IMR-90 (cell line): ENCODE results near the gene VDAC1. TPM values are rescaled to one million over a fixed set of nuclear protein-coding genes. Genes with fewer than 3 reads are reported as not detected.

ENCODE experiments used
- ATAC-seq: fragments of 200-7000 bp; cut with Tn5 transposase; 2 replicates; pipeline ENCODE4 v1.9.1; 2020; ENCODE audit warnings: low read depth, mild to moderate bottlenecking, moderate library complexity
- BruUV-seq: library from RNA; stranded (reverse); fragments of 400-500 nt; replicated peaks from 2 replicates; lab custom pipeline; 2021; lab: Mats Ljungman, UMichigan
- CTCF ChIA-PET: fragments of 300-600 bp; formaldehyde crosslinking; extraction: SDS; loops from one replicate; lab custom pipeline; 2021; ENCODE audit warnings: antibody characterized with exemption; lab: Yijun Ruan, JAX
- POLR2A ChIA-PET: fragments of 300-600 bp; sonication (Branson Sonifier 250); formaldehyde crosslinking; loops from one replicate; lab custom pipeline; 2022; ENCODE audit warnings: antibody characterized with exemption; ENCODE audit not compliant: unreplicated experiment; lab: Charles Lee
- DNase-seq: peaks from one replicate; pipeline ENCODE4 v3.0.0; 2013
- H2AFZ ChIP-seq: replicated peaks from 2 replicates; pipeline ENCODE3; 2013; ENCODE audit warnings: low read length, mild to moderate bottlenecking; ENCODE audit not compliant: poor library complexity
- H2AK5ac ChIP-seq: 2 replicates; pipeline ENCODE4 v1.6.1; 2013; ENCODE audit warnings: low read depth, low read length, inconsistent platforms
- H2AK9ac ChIP-seq: replicated peaks from 2 replicates; pipeline ENCODE3; 2013; ENCODE audit warnings: mild to moderate bottlenecking, low read depth, low read length, moderate library complexity; ENCODE audit not compliant: poor library complexity
- H2BK120ac ChIP-seq: 2 replicates; pipeline ENCODE4 v1.6.1; 2013; ENCODE audit warnings: low read depth, low read length, inconsistent platforms
- H2BK15ac ChIP-seq: 3 replicates; pipeline ENCODE4 v1.6.1; 2013; ENCODE audit warnings: low read depth, low read length, inconsistent platforms
- H2BK20ac ChIP-seq: 2 replicates; pipeline ENCODE4 v1.6.1; 2013; ENCODE audit warnings: low read depth, mild to moderate bottlenecking, inconsistent platforms, low read length, moderate library complexity
- H2BK5ac ChIP-seq: 2 replicates; pipeline ENCODE4 v1.6.1; 2013; ENCODE audit warnings: mild to moderate bottlenecking, low read depth, low read length, inconsistent platforms; ENCODE audit not compliant: poor library complexity, severe bottlenecking
- H3K14ac ChIP-seq: replicated peaks from 2 replicates; pipeline ENCODE4 v1.6.1; 2013; ENCODE audit warnings: low read depth, low read length, inconsistent platforms
- H3K18ac ChIP-seq: 2 replicates; pipeline ENCODE4 v1.6.1; 2013; ENCODE audit warnings: low read depth, low read length, control low read depth
- H3K23ac ChIP-seq: 2 replicates; pipeline ENCODE4 v1.6.1; 2013; ENCODE audit warnings: low read depth, low read length, inconsistent platforms
- H3K27ac ChIP-seq: 2 replicates; pipeline ENCODE4 v1.5.1; 2013; ENCODE audit warnings: mild to moderate bottlenecking, control low read depth, low read length; ENCODE audit not compliant: insufficient read depth
- H3K27me3 ChIP-seq: 2 replicates; pipeline ENCODE4 v1.6.1; 2013; ENCODE audit warnings: low read length; ENCODE audit not compliant: control insufficient read depth, insufficient read depth
- H3K36me3 ChIP-seq: 2 replicates; pipeline ENCODE4 v1.6.1; 2013; ENCODE audit warnings: low read length, mixed read lengths; ENCODE audit not compliant: control insufficient read depth, insufficient read depth
- H3K4ac ChIP-seq: 2 replicates; pipeline ENCODE4 v1.6.1; 2013; ENCODE audit warnings: low read depth, low read length, inconsistent platforms
- H3K4me1 ChIP-seq: 2 replicates; pipeline ENCODE4 v1.6.1; 2013; ENCODE audit warnings: low read length, mixed read lengths; ENCODE audit not compliant: control insufficient read depth, insufficient read depth
- H3K4me2 ChIP-seq: 2 replicates; pipeline ENCODE4 v1.6.1; 2013; ENCODE audit warnings: low read depth, mild to moderate bottlenecking, control low read depth, low read length, moderate library complexity
- H3K4me3 ChIP-seq: 2 replicates; pipeline ENCODE4 v1.5.1; 2013; ENCODE audit warnings: low read depth, mild to moderate bottlenecking, control low read depth, low read length, moderate library complexity; ENCODE audit not compliant: insufficient read depth
- H3K56ac ChIP-seq: 2 replicates; pipeline ENCODE4 v1.6.1; 2013; ENCODE audit warnings: low read length, inconsistent platforms; ENCODE audit not compliant: insufficient read depth; ENCODE audit errors: extremely low read depth
- H3K79me1 ChIP-seq, 2 experiments: 2 replicates each; pipeline ENCODE4 v1.6.1; 2013; ENCODE audit warnings: low read length in 2 of 2, inconsistent platforms in 1 of 2, low read depth in 1 of 2
- H3K9ac ChIP-seq: 2 replicates; pipeline ENCODE4 v1.6.1; 2013; ENCODE audit warnings: low read depth, low read length, control low read depth
- H3K9me1 ChIP-seq: 2 replicates; pipeline ENCODE4 v1.6.1; 2013; ENCODE audit warnings: low read length, inconsistent platforms; ENCODE audit not compliant: insufficient read depth
- H3K9me3 ChIP-seq: 2 replicates; pipeline ENCODE4 v1.6.1; 2013; ENCODE audit warnings: low read length; ENCODE audit not compliant: control insufficient read depth, insufficient read depth
- H4K20me1 ChIP-seq: 2 replicates; pipeline ENCODE4 v1.6.1; 2013; ENCODE audit warnings: low read length, inconsistent platforms; ENCODE audit not compliant: insufficient read depth
- H4K5ac ChIP-seq: 2 replicates; pipeline ENCODE4 v1.6.1; 2013; ENCODE audit warnings: mild to moderate bottlenecking, low read depth, low read length, control low read depth
- H4K8ac ChIP-seq, 2 experiments: 2 replicates each; pipeline ENCODE4 v1.6.1; 2013; ENCODE audit warnings: low read depth in 2 of 2, low read length in 2 of 2, control low read depth in 1 of 2, inconsistent platforms in 1 of 2
- H4K91ac ChIP-seq: 2 replicates; pipeline ENCODE4 v1.6.1; 2013; ENCODE audit warnings: low read depth, low read length, inconsistent platforms; ENCODE audit not compliant: insufficient read depth
- BHLHE40 ChIP-seq: fragments of 150-350 bp; IDR thresholded peaks from 2 replicates; pipeline ENCODE4 v1.6.1; 2016; ENCODE audit warnings: mild to moderate bottlenecking, low read depth, low read length
- CHD1 ChIP-seq: IDR thresholded peaks from 2 replicates; pipeline ENCODE4 v1.6.1; 2012; ENCODE audit warnings: low read depth, low read length, improper control_type of control experiment
- CTCF ChIP-seq: conservative IDR thresholded peaks from 2 replicates; pipeline ENCODE4 v1.5.1; 2012; ENCODE audit warnings: mild to moderate bottlenecking, low read depth, low read length, improper control_type of control experiment
- ELK1 ChIP-seq: fragments of 150-350 bp; IDR thresholded peaks from 2 replicates; pipeline ENCODE4 v1.6.1; 2016; ENCODE audit warnings: low read depth, mild to moderate bottlenecking, low read length, moderate library complexity, borderline replicate concordance
- FOS ChIP-seq: fragments of 150-350 bp; IDR thresholded peaks from 2 replicates; pipeline ENCODE4 v1.6.1; 2016; ENCODE audit warnings: low read depth, low read length
- MAZ ChIP-seq: IDR thresholded peaks from 2 replicates; pipeline ENCODE4 v1.6.1; 2012; ENCODE audit warnings: low read depth, mild to moderate bottlenecking, low read length, improper control_type of control experiment, moderate library complexity, borderline replicate concordance
- MXI1 ChIP-seq: IDR thresholded peaks from 2 replicates; pipeline ENCODE4 v1.6.1; 2012; ENCODE audit warnings: low read depth, mild to moderate bottlenecking, low read length, moderate library complexity, borderline replicate concordance
- NFE2L2 ChIP-seq: fragments of 150-350 bp; IDR thresholded peaks from 2 replicates; pipeline ENCODE4 v1.6.1; 2016; ENCODE audit warnings: low read depth, mild to moderate bottlenecking, low read length
- POLR2A ChIP-seq: IDR thresholded peaks from 2 replicates; pipeline ENCODE4 v1.6.1; 2012; ENCODE audit warnings: mild to moderate bottlenecking, low read depth, low read length
- RCOR1 ChIP-seq: IDR thresholded peaks from 2 replicates; pipeline ENCODE4 v1.6.1; 2012; ENCODE audit warnings: mild to moderate bottlenecking, low read length, improper control_type of control experiment; ENCODE audit not compliant: insufficient replicate concordance
- RFX5 ChIP-seq: IDR thresholded peaks from 2 replicates; pipeline ENCODE4 v1.8.0; 2012; ENCODE audit warnings: low read depth, mild to moderate bottlenecking, low read length, moderate library complexity
- SMC3 ChIP-seq: fragments of 150-350 bp; IDR thresholded peaks from 2 replicates; pipeline ENCODE4 v1.6.1; 2016; ENCODE audit warnings: low read depth, mild to moderate bottlenecking, antibody characterized with exemption, low read length, moderate library complexity
- USF2 ChIP-seq: fragments of 150-350 bp; IDR thresholded peaks from 2 replicates; pipeline ENCODE4 v1.6.1; 2017; ENCODE audit warnings: mild to moderate bottlenecking, antibody characterized with exemption, low read length, low read depth
- WGBS, 2 experiments: methylation state at CpG; one replicate each; pipeline versions ENCODE4 v1.1.5 to v1.1.7; 2013; ENCODE audit warnings: missing lambda C conversion rate in 2 of 2; ENCODE audit not compliant: insufficient read length in 1 of 2; ENCODE audit errors: extremely low coverage in 2 of 2; 5-methylcytosine and 5-hydroxymethylcytosine counted together
- dilution Hi-C: fragments of 300-500 bp; cut with HindIII; formaldehyde crosslinking; loops from one replicate; pipeline ENCODE4 v1.14.3; 2018; ENCODE audit warnings: low sequenced_read_pairs; ENCODE audit not compliant: unreplicated experiment
- in situ Hi-C: fragments of 300-500 bp; cut with MboI; formaldehyde crosslinking; loops from 3 replicates; pipeline ENCODE4 v1.14.3; 2019; ENCODE audit warnings: low sequenced_read_pairs, inconsistent platforms, mixed read lengths
- intact Hi-C: fragments of 100-400 bp; cut with micrococcal nuclease; formaldehyde crosslinking; loops from 2 replicates; pipeline ENCODE4 v1.10.0; 2022
- polyA plus RNA-seq, 3 experiments: library from polyadenylated mRNA; depleted of rRNA; stranded (reverse); fragments of >200 nt; gene quantifications; 2 replicates each; pipeline ENCODE4 v1.2.3, GENCODE V29; 2012; ENCODE audit warnings: low replicate concordance in 1 of 3
- total RNA-seq: library from RNA; depleted of rRNA; stranded (reverse); fragments of >200 nt; gene quantifications from 2 replicates; pipeline ENCODE4 v1.2.3, GENCODE V29; 2012

The VDAC1 gene
- total and polyA plus RNA-seq, 2 of the 4 experiments (the other 2 are of a cell fraction): 289 to 365 TPM

GRCh38 chr5:133933670-133934295 is 71.0 kb downstream of the VDAC1 start:
- H4K8ac ChIP-seq: no peak overlapping the region
- no peak overlapping the region for H3K4ac ChIP-seq
- H2AK5ac ChIP-seq: no peak overlapping the region
- in situ Hi-C loops: no loop called here
- DNase-seq (no peak), ATAC-seq (no peak)
- H3K27ac ChIP-seq: no peak overlapping the region
- peaks cover 32% of the 10 kb centered on the region for H3K27me3 ChIP-seq
- BruUV-seq: no TSS peak
- no peaks in the 10 kb centered on the region for H3K36me3 ChIP-seq
- no peak overlapping the region for H2BK120ac ChIP-seq
- TF ChIP-seq CHD1: no peak
- TF ChIP-seq CTCF: no peak
- no peak for TF ChIP-seq USF2
- TF ChIP-seq SMC3: no peak
- TF ChIP-seq POLR2A: no peak
- TF ChIP-seq RCOR1: no peak
- TF ChIP-seq NFE2L2: no peak
- no peak for TF ChIP-seq MXI1
- TF ChIP-seq ELK1: no peak
- TF ChIP-seq BHLHE40: no peak
- TF ChIP-seq FOS: no peak
- TF ChIP-seq MAZ: no peak
- TF ChIP-seq RFX5: no peak
- no peak overlapping the region for H4K91ac ChIP-seq
- H3K23ac ChIP-seq: no peak overlapping the region
- no peak overlapping the region for H3K14ac ChIP-seq
- no peak overlapping the region for H3K56ac ChIP-seq
- ChIA-PET POLR2A (no interaction called here), CTCF (no interaction called here)
- H3K9me3 ChIP-seq: peaks cover 1% of the 10 kb centered on the region; the same call in 1 of the 2 replicates
- no peak overlapping the region for H2BK5ac ChIP-seq
- intact Hi-C loops: no loop called here
- H2BK20ac ChIP-seq: no peak overlapping the region
- H3K9me1 ChIP-seq: peaks cover 4% of the 10 kb centered on the region
- WGBS, 2 experiments: 63% methylated on average over 5 of the region's 12 CpGs; no CpG with 5 or more reads in 1 of the 2 experiments
- H4K20me1 ChIP-seq: no peaks in the 10 kb centered on the region
- H4K5ac ChIP-seq: no peak overlapping the region
- H3K4me3 ChIP-seq: no peak overlapping the region
- dilution Hi-C loops: no loop called here
- H2AFZ ChIP-seq: no peak overlapping the region
- no peak overlapping the region for H2AK9ac ChIP-seq
- H3K79me1 ChIP-seq: no peaks in the 10 kb centered on the region
- H3K4me2 ChIP-seq: no peak overlapping the region
- H3K4me1 ChIP-seq: peaks cover 6% of the 10 kb centered on the region; the same call in 1 of the 2 replicates
- H3K9ac ChIP-seq: no peak overlapping the region
- no peak overlapping the region for H2BK15ac ChIP-seq
- no peak overlapping the region for H3K18ac ChIP-seq
